Loucy (cell line): ENCODE measurements around the gene GSKIP.

Experiments used
- H2AFZ ChIP-seq: fragments of 200-600 bp; sonication (generic); 2 replicates; pipeline ENCODE4 v1.6.0; 2016; ENCODE audit warnings: antibody characterized with exemption, mild to moderate bottlenecking, low read length, moderate library complexity
- H3F3A ChIP-seq: fragments of 200-600 bp; 2 replicates; pipeline ENCODE4 v1.6.0; 2016; ENCODE audit warnings: antibody characterized with exemption, low read depth, mild to moderate bottlenecking
- H3K27me3 ChIP-seq: fragments of 200-600 bp; sonication (generic); 2 replicates; pipeline ENCODE4 v1.6.1; 2014; ENCODE audit warnings: low read length, mild to moderate bottlenecking; ENCODE audit not compliant: insufficient read depth, poor library complexity, severe bottlenecking
- H3K36me3 ChIP-seq: fragments of 200-600 bp; sonication (generic); 2 replicates; pipeline ENCODE4 v1.6.1; 2016; ENCODE audit warnings: low read length; ENCODE audit not compliant: insufficient read depth
- H3K4me1 ChIP-seq: fragments of 200-600 bp; sonication (generic); 2 replicates; pipeline ENCODE4 v1.5.1; 2014; ENCODE audit warnings: low read length, mild to moderate bottlenecking; ENCODE audit not compliant: insufficient read depth, poor library complexity, severe bottlenecking
- H3K4me2 ChIP-seq: fragments of 200-600 bp; sonication (generic); 2 replicates; pipeline ENCODE4 v1.6.0; 2014; ENCODE audit warnings: antibody characterized with exemption, low read length, low read depth, mild to moderate bottlenecking; ENCODE audit not compliant: poor library complexity, severe bottlenecking
- H3K4me3 ChIP-seq: fragments of 200-600 bp; sonication (generic); 2 replicates; pipeline ENCODE4 v1.5.1; 2014; ENCODE audit warnings: low read length, mild to moderate bottlenecking, mixed read lengths; ENCODE audit not compliant: poor library complexity, severe bottlenecking
- H3K79me2 ChIP-seq: fragments of 200-600 bp; sonication (generic); 2 replicates; pipeline ENCODE4 v1.6.1; 2014; ENCODE audit warnings: low read length; ENCODE audit not compliant: insufficient read depth
- H3K9ac ChIP-seq: fragments of 200-600 bp; sonication (generic); 2 replicates; pipeline ENCODE4 v1.6.0; 2014; ENCODE audit warnings: mild to moderate bottlenecking, low read depth, low read length, moderate library complexity; ENCODE audit not compliant: poor library complexity, severe bottlenecking
- H3K9me2 ChIP-seq: fragments of 200-600 bp; sonication (generic); replicated peaks from 2 replicates; pipeline ENCODE4 v1.6.1; 2016; ENCODE audit warnings: low read depth, low read length, mixed read lengths
- H3K9me3 ChIP-seq: fragments of 200-600 bp; sonication (generic); 2 replicates; pipeline ENCODE4 v1.6.1; 2014; ENCODE audit warnings: mild to moderate bottlenecking, antibody characterized with exemption, low read length, low read depth; ENCODE audit not compliant: insufficient read depth
- H4K20me1 ChIP-seq: fragments of 200-600 bp; sonication (generic); 2 replicates; pipeline ENCODE4 v1.6.0; 2014; ENCODE audit warnings: antibody characterized with exemption, low read length, mild to moderate bottlenecking; ENCODE audit not compliant: insufficient read depth, poor library complexity, severe bottlenecking
- EZH2phosphoT487 ChIP-seq: fragments of 200-600 bp; IDR thresholded peaks from 2 replicates; pipeline ENCODE4 v1.6.1; 2018; ENCODE audit warnings: antibody characterized with exemption, mild to moderate bottlenecking, moderate library complexity, borderline replicate concordance
- TF ChIP-seq, protein P1 (sequence below): fragments of 200-600 bp; sonication (generic); conservative IDR thresholded peaks from 2 replicates; pipeline ENCODE4 v1.5.1; 2014; ENCODE audit warnings: mild to moderate bottlenecking, antibody characterized with exemption, low read length

Gene GSKIP

DNA sequence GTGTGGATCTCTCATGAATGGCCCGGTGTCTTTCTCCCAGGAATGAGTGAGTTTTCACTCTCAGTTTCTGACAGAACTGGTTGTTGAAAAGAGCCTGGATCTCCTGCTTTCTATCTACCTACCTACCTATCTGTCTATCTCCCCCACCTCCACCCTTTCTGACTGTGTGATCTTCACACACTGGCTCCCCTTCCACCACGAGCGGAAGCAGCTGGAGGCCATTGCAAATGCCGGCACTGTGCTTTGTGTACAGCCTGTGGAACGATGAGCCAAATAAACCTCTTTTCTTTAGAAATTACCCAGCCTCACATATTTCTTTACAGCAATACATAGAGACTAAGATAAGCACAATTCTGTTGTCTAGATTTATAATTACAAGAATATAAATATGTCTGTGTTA, 7.2 kb downstream of the GSKIP start:
- H3K4me1 ChIP-seq, result peaks cover 17% of the 10 kb centered on the region
- H4K20me1 ChIP-seq, result peaks cover 26% of the 10 kb centered on the region
- H3K4me3 ChIP-seq, result no peak overlapping the region
- no peak overlapping the region for H3K4me2 ChIP-seq
- H3K9ac ChIP-seq, result no peak overlapping the region
- H3K9me2 ChIP-seq, result no peaks in the 10 kb centered on the region
- no peak for TF ChIP-seq EZH2phosphoT487
- TF ChIP-seq, protein P1, sequence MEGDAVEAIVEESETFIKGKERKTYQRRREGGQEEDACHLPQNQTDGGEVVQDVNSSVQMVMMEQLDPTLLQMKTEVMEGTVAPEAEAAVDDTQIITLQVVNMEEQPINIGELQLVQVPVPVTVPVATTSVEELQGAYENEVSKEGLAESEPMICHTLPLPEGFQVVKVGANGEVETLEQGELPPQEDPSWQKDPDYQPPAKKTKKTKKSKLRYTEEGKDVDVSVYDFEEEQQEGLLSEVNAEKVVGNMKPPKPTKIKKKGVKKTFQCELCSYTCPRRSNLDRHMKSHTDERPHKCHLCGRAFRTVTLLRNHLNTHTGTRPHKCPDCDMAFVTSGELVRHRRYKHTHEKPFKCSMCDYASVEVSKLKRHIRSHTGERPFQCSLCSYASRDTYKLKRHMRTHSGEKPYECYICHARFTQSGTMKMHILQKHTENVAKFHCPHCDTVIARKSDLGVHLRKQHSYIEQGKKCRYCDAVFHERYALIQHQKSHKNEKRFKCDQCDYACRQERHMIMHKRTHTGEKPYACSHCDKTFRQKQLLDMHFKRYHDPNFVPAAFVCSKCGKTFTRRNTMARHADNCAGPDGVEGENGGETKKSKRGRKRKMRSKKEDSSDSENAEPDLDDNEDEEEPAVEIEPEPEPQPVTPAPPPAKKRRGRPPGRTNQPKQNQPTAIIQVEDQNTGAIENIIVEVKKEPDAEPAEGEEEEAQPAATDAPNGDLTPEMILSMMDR, result no peak
- H3K36me3 ChIP-seq, result no peaks in the 10 kb centered on the region
- H3K27me3 ChIP-seq, result no peaks in the 10 kb centered on the region
- no peaks in the 10 kb centered on the region for H3F3A ChIP-seq
- no peak overlapping the region for H2AFZ ChIP-seq
- H3K9me3 ChIP-seq, result no peaks in the 10 kb centered on the region
- peaks cover 64% of the 10 kb centered on the region for H3K79me2 ChIP-seq

DNA sequence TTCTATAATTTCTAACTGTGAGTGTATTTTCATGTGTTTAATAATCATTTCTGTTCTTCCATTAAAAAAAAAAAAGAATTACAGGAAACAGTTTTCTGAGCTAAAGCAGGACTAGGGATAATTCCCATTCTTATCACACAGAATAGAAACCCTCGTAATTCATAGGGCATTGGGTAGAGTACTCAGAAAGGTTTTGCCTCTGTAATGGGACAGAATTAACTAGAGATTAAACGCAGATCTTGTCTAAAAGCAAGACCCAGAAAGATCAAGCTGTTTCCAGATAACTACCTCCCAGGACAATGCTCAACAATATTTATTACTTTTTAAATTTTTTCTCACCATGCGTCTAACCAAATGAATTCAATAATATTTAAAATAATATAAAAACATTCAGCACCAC, 10.2 kb downstream of the GSKIP start:
- Histone ChIP-seq H3K4me3 (no peak overlapping the region), H2AFZ (no peak overlapping the region)

DNA sequence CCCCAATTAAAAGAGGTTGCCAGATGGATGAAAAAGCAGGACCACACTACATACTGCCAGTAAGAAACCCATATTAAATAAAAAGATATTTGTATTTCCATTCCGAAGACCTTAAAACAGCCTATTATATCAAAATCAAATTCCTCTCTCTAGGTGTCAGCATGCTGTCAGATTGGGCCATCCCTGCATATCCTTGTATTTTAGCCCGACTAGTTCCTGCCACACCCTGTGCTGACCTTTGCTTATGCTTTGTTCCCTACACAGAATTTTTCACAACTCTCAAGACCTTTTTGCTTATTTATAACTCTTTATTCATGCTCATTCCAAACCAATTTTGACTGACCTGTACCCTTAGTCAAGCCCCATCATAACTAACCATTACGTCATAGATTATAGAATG, 12.8 kb downstream of the GSKIP start:
- Histone ChIP-seq H3F3A (no peaks in the 10 kb centered on the region), H3K79me2 (peaks cover 16% of the 10 kb centered on the region)

More for the DNA sequence above, 10.2 kb downstream of the GSKIP start:
- H3K4me1 ChIP-seq, result peaks cover 3% of the 10 kb centered on the region
- no peaks in the 10 kb centered on the region for H3K36me3 ChIP-seq
- H4K20me1 ChIP-seq, result peaks cover 3% of the 10 kb centered on the region
- H3K9me3 ChIP-seq, result no peaks in the 10 kb centered on the region
- no peak overlapping the region for H3K4me2 ChIP-seq
- H3K9ac ChIP-seq, result no peak overlapping the region
- H3K79me2 ChIP-seq, result peaks cover 38% of the 10 kb centered on the region
- no peaks in the 10 kb centered on the region for H3K9me2 ChIP-seq
- no peaks in the 10 kb centered on the region for H3K27me3 ChIP-seq
- H3F3A ChIP-seq, result no peaks in the 10 kb centered on the region
- TF ChIP-seq EZH2phosphoT487, result no peak
- TF ChIP-seq, protein P1, result no peak

DNA sequence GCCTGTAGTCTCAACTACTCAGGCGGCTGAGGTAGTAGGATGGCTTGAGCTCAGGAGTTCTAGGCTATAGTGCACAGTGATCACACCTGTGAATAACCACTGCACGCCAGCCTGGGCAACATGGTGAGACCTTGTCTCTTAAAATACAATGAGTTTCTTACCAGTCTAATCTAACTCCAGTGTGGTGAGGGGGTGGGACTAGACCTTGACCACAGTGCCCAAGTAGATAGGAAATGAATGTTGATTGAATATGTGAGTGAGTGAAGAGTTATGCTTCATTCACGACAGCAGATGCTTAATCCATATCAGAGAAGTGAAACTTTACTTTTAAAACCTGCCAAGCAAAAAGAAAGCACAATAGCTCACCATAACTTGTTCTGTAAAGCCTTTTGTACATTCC, 17.4 kb downstream of the GSKIP start:
- Histone ChIP-seq H3F3A (no peaks in the 10 kb centered on the region), H4K20me1 (no peaks in the 10 kb centered on the region), H3K4me3 (no peak overlapping the region), H3K9ac (no peak overlapping the region), H3K4me1 (no peaks in the 10 kb centered on the region), H3K79me2 (peaks cover 2% of the 10 kb centered on the region; the same call in 1 of the 2 replicates), H2AFZ (no peak overlapping the region), H3K9me2 (no peaks in the 10 kb centered on the region), H3K27me3 (no peaks in the 10 kb centered on the region), H3K4me2 (no peak overlapping the region), H3K9me3 (no peaks in the 10 kb centered on the region), H3K36me3 (peaks cover 33% of the 10 kb centered on the region)
- TF ChIP-seq, protein P1, result no peak
- TF ChIP-seq EZH2phosphoT487, result no peak

More for the DNA sequence above, 12.8 kb downstream of the GSKIP start:
- no peaks in the 10 kb centered on the region for H3K9me2 ChIP-seq
- no peak overlapping the region for H2AFZ ChIP-seq
- H4K20me1 ChIP-seq, result peaks cover 3% of the 10 kb centered on the region
- no peaks in the 10 kb centered on the region for H3K4me1 ChIP-seq
- H3K9me3 ChIP-seq, result no peaks in the 10 kb centered on the region
- no peaks in the 10 kb centered on the region for H3K36me3 ChIP-seq
- H3K4me2 ChIP-seq, result no peak overlapping the region
- TF ChIP-seq EZH2phosphoT487, result no peak
- no peaks in the 10 kb centered on the region for H3K27me3 ChIP-seq
- no peak overlapping the region for H3K9ac ChIP-seq
- H3K4me3 ChIP-seq, result no peak overlapping the region
